Adrenal gland (tissue), 12 donors: Measurements from ENCODE around the gene PIM3. TPM values are rescaled to one million over a fixed set of nuclear protein-coding genes. Genes with fewer than 3 reads are reported as not detected.

Experiments
- DNase-seq, 7 donors: peaks; one replicate each; pipeline ENCODE4 v3.0.0-alpha.2; 2019 to 2020
- H3K27ac ChIP-seq, 5 donors: fragments of 200-600 bp; sonication (generic) in 4 of 5; 1 replicate in 3 of 5; 2 replicates in 2 of 5; pipeline versions ENCODE4 v1.5.1 to v1.8.0; 2016 to 2020; ENCODE audit warnings: mild to moderate bottlenecking in 1 of 5
- H3K27me3 ChIP-seq: fragments of 200-600 bp; 2 replicates; pipeline ENCODE4 v1.8.0; 2021
- H3K36me3 ChIP-seq, 2 donors: fragments of 200-600 bp; replicated peaks in 1 of 2; 1 replicate in 1 of 2; 2 replicates in 1 of 2; pipeline versions ENCODE4 v1.5.1 to v1.8.0; 2018 to 2022
- H3K4me1 ChIP-seq, 2 donors: fragments of 200-600 bp; replicated peaks in 1 of 2; 1 replicate in 1 of 2; 2 replicates in 1 of 2; pipeline versions ENCODE4 v1.5.1 to v1.8.0; 2018 to 2021
- H3K4me3 ChIP-seq, 4 donors: fragments of 200-600 bp; sonication (generic) in 3 of 4; one replicate each; pipeline ENCODE4 v1.5.1; 2016 to 2018
- H3K9me3 ChIP-seq, 3 donors: fragments of 200-600 bp; sonication (generic) in 1 of 3; replicated peaks in 1 of 3; 1 replicate in 2 of 3; 2 replicates in 1 of 3; pipeline versions ENCODE4 v1.5.1 to v1.8.0; 2016 to 2021
- POLR2A ChIP-seq, 2 donors: fragments of 450-650 bp; IDR thresholded peaks; one replicate each; pipeline ENCODE4 v1.6.1; 2017; ENCODE audit warnings: antibody characterized with exemption in 2 of 2, mild to moderate bottlenecking in 2 of 2, moderate library complexity in 1 of 2
- WGBS, 4 donors: extraction: QIAGEN DNeasy Blood & Tissue Kit in 2 of 4; methylation state at CpG; one replicate each; pipeline versions ENCODE4 v1.1.5 to v1.1.7; 2013 to 2017; 5-methylcytosine and 5-hydroxymethylcytosine counted together
- intact Hi-C, 2 donors: fragments of 100-400 bp; cut with DNase I; formaldehyde crosslinking; loops; one replicate each; pipeline versions ENCODE4 v1.14.1 to v1.15.0; 2022 to 2023
- polyA plus RNA-seq, 3 donors: library from polyadenylated mRNA; stranded (reverse); fragments of 200-250 nt in 2 of 3; fragments of 350-450 nt in 1 of 3; fragmentation: Illumina TruSeq in 1 of 3; extraction: RNeasy Lipid Tissue Mini Kit (QIAGEN cat#74804) in 1 of 3; gene quantifications; one replicate each; pipeline ENCODE4 v1.2.3, GENCODE V29; 2013 to 2014
- total RNA-seq, 9 donors: library from RNA; depleted of rRNA in 4 of 9; stranded (reverse); fragments of >200 nt in 4 of 9; fragments of 120-200 nt in 1 of 9; fragmentation: NEBNext Ultra II Directional in 1 of 9; extraction: Animal tissue kit (Norgen Biotek cat#: 25700) in 1 of 9; gene quantifications; one replicate each; pipeline versions ENCODE4 v1.1.0 to v1.2.4, GENCODE V29; 2013 to 2023
- TF ChIP-seq, protein P1 (sequence below), 6 experiments: fragments of 450-650 bp in 4 of 6; fragments of 200-600 bp in 2 of 6; sonication (generic) in 1 of 6; IDR thresholded peaks; 1 replicate in 5 of 6; 2 replicates in 1 of 6; pipeline versions ENCODE4 v1.5.1 to v1.8.0; 2016 to 2021; ENCODE audit warnings: antibody characterized with exemption in 6 of 6, mild to moderate bottlenecking in 2 of 6, moderate library complexity in 1 of 6
- donor health status: healthy with polysubstance abuse.
- donor health status: Bipolar disorder and iron deficiency.
- donor health status: DM: yes; HTN: yes; CAD: no.
- donor health status: DM: no; HTN: no; CAD: no.
- donor health status: DM: no; HTN: no; CAD: no.
- donor health status: DM: yes; HTN: yes; CAD: no.

PIM3 gene
- total and polyA plus RNA-seq, 12 donors = 7.2 to 99.2 (median 51.7) TPM

GRCh38 chr22:50002791-50003190, 42.2 kb downstream of the PIM3 start:
- no peaks in the 10 kb centered on the region for H3K9me3 ChIP-seq
- H3K27me3 ChIP-seq = peaks cover 14% of the 10 kb centered on the region
- DNase-seq = no peak
- peaks cover 0 to 3% of the 10 kb centered on the region in 2 donors for H3K4me1 ChIP-seq
- no peaks in the 10 kb centered on the region for H3K36me3 ChIP-seq
- WGBS, 4 donors = 63 to 75% (median 70%) methylated on average over 7 of the region's 7 CpGs
- intact Hi-C loops = no loop called here
- H3K27ac ChIP-seq = no peak overlapping the region
- no peak overlapping the region for H3K4me3 ChIP-seq
- TF ChIP-seq, protein P1, sequence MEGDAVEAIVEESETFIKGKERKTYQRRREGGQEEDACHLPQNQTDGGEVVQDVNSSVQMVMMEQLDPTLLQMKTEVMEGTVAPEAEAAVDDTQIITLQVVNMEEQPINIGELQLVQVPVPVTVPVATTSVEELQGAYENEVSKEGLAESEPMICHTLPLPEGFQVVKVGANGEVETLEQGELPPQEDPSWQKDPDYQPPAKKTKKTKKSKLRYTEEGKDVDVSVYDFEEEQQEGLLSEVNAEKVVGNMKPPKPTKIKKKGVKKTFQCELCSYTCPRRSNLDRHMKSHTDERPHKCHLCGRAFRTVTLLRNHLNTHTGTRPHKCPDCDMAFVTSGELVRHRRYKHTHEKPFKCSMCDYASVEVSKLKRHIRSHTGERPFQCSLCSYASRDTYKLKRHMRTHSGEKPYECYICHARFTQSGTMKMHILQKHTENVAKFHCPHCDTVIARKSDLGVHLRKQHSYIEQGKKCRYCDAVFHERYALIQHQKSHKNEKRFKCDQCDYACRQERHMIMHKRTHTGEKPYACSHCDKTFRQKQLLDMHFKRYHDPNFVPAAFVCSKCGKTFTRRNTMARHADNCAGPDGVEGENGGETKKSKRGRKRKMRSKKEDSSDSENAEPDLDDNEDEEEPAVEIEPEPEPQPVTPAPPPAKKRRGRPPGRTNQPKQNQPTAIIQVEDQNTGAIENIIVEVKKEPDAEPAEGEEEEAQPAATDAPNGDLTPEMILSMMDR (IDR thresholded peaks at IDR 0.05) = no peak
- no peak for TF ChIP-seq POLR2A (IDR thresholded peaks at IDR 0.05)

DNA sequence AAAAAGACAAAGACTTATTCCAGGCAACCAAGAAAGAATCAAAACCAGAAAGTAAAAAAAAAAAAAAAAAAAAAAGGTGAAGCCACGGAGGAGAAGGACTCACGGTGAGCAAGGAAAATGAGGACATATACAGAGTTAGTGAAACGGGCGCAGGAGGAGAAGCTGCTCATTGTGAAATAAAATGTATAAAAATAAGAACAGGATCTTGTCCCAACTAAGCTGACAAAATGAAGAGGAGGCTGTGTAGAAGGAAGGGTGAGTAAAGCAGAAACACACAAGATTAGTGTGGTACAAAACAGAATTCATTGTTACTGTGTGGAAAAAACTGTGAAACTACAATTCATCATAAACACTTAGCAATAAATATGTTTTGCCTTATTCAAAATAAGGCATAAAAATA, 44.3 kb downstream of the PIM3 start:
- 51 to 73% (median 65%) methylated on average over 4 of the region's 4 CpGs for WGBS, 4 donors
- Histone ChIP-seq H3K4me1 (peaks cover 0 to under 1% of the 10 kb centered on the region in 2 donors), H3K27ac (no peak overlapping the region), H3K4me3 (no peak overlapping the region), H3K27me3 (peaks cover 15% of the 10 kb centered on the region), H3K36me3 (no peaks in the 10 kb centered on the region), H3K9me3 (no peaks in the 10 kb centered on the region)
- TF ChIP-seq, protein P1 (IDR thresholded peaks at IDR 0.05) = no peak
- no peak for TF ChIP-seq POLR2A (IDR thresholded peaks at IDR 0.05)
- DNase-seq = no peak
- intact Hi-C loops = no loop called here

GRCh38 chr22:50007057-50007511, 46.5 kb downstream of the PIM3 start:
- no peak overlapping the region for H3K27ac ChIP-seq
- intact Hi-C loops = no loop called here
- TF ChIP-seq, protein P1 (IDR thresholded peaks at IDR 0.05) = no peak
- no peak for TF ChIP-seq POLR2A (IDR thresholded peaks at IDR 0.05)
- H3K4me1 ChIP-seq = no peaks in the 10 kb centered on the region
- H3K27me3 ChIP-seq = peaks cover 19% of the 10 kb centered on the region
- H3K4me3 ChIP-seq = no peak overlapping the region
- H3K9me3 ChIP-seq = no peaks in the 10 kb centered on the region
- no peak for DNase-seq
- H3K36me3 ChIP-seq = no peaks in the 10 kb centered on the region
- WGBS, 4 donors = 73 to 95% (median 91%) methylated on average over 3 of the region's 3 CpGs

GRCh38 chr22:50008151-50009040, 47.8 kb downstream of the PIM3 start:
- no peak for TF ChIP-seq POLR2A (IDR thresholded peaks at IDR 0.05)
- TF ChIP-seq, protein P1 (IDR thresholded peaks at IDR 0.05) = no peak
- H3K4me1 ChIP-seq = no peaks in the 10 kb centered on the region
- intact Hi-C loops = no loop called here
- H3K9me3 ChIP-seq = no peaks in the 10 kb centered on the region
- H3K27ac ChIP-seq = no peak overlapping the region
- no peak overlapping the region for H3K4me3 ChIP-seq
- WGBS, 4 donors = 82 to 90% (median 86%) methylated on average over 17 to 24 of the region's 24 CpGs
- H3K36me3 ChIP-seq = no peaks in the 10 kb centered on the region
- no peak for DNase-seq
- H3K27me3 ChIP-seq = peaks cover 29% of the 10 kb centered on the region
